WTC11 (cell line): Measurements from ENCODE around the gene NECTIN1.

Experiments
- CDX4 ChIP-seq: fragments of 250-450 bp; sonication (Bioruptor Pico); IDR thresholded peaks from 2 replicates; pipeline ENCODE4 v1.9.0; 2021; ENCODE audit warnings: moderate library complexity, mild to moderate bottlenecking, inconsistent platforms, borderline replicate concordance
- E2F5 ChIP-seq: sonication (generic); formaldehyde crosslinking; IDR thresholded peaks from 2 replicates; pipeline ENCODE4 v1.8.1; 2022; ENCODE audit warnings: mild to moderate bottlenecking, moderate library complexity, missing genetic modification reagents
- RELA ChIP-seq: sonication (generic); formaldehyde crosslinking; IDR thresholded peaks from 2 replicates; pipeline ENCODE4 v1.8.1; 2022; ENCODE audit warnings: missing genetic modification reagents, mild to moderate bottlenecking, borderline replicate concordance
- TCF7 ChIP-seq: sonication (generic); formaldehyde crosslinking; IDR thresholded peaks from 2 replicates; pipeline ENCODE4 v1.8.0; 2022; ENCODE audit warnings: mild to moderate bottlenecking, low read depth, missing genetic modification reagents, moderate library complexity
- USF1 ChIP-seq: sonication (generic); formaldehyde crosslinking; IDR thresholded peaks from 2 replicates; pipeline ENCODE4 v1.8.0; 2022; ENCODE audit warnings: mild to moderate bottlenecking, missing genetic modification reagents
- ZBTB21 ChIP-seq: sonication (generic); formaldehyde crosslinking; IDR thresholded peaks from 2 replicates; pipeline ENCODE4 v1.8.1; 2023; ENCODE audit warnings: mild to moderate bottlenecking, missing genetic modification reagents, borderline replicate concordance
- ZNF281 ChIP-seq: sonication (generic); formaldehyde crosslinking; IDR thresholded peaks from 2 replicates; pipeline ENCODE4 v1.8.0; 2023; ENCODE audit warnings: mild to moderate bottlenecking, missing genetic modification reagents
- TF ChIP-seq, protein P1 (sequence below): fragments of 200-600 bp; IDR thresholded peaks from 2 replicates; pipeline ENCODE4 v1.8.0; 2022; ENCODE audit warnings: antibody characterized with exemption
- TF ChIP-seq, protein P2 (sequence below): sonication (generic); formaldehyde crosslinking; IDR thresholded peaks from 2 replicates; pipeline ENCODE4 v1.8.1; 2023; ENCODE audit warnings: mild to moderate bottlenecking, missing genetic modification reagents, moderate library complexity

GRCh38 chr11:119709638-119710346 lies 19.2 kb downstream of the NECTIN1 start:
- TF ChIP-seq, protein P1, sequence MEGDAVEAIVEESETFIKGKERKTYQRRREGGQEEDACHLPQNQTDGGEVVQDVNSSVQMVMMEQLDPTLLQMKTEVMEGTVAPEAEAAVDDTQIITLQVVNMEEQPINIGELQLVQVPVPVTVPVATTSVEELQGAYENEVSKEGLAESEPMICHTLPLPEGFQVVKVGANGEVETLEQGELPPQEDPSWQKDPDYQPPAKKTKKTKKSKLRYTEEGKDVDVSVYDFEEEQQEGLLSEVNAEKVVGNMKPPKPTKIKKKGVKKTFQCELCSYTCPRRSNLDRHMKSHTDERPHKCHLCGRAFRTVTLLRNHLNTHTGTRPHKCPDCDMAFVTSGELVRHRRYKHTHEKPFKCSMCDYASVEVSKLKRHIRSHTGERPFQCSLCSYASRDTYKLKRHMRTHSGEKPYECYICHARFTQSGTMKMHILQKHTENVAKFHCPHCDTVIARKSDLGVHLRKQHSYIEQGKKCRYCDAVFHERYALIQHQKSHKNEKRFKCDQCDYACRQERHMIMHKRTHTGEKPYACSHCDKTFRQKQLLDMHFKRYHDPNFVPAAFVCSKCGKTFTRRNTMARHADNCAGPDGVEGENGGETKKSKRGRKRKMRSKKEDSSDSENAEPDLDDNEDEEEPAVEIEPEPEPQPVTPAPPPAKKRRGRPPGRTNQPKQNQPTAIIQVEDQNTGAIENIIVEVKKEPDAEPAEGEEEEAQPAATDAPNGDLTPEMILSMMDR: no peak
- TF ChIP-seq USF1 (CRISPR knock-in tag) (no peak), RELA (CRISPR knock-in tag) (no peak), CDX4 (CRISPR knock-in tag) (no peak), TCF7 (CRISPR knock-in tag) (no peak), ZNF281 (CRISPR knock-in tag) (no peak), E2F5 (CRISPR knock-in tag) (no peak), ZBTB21 (CRISPR knock-in tag) (no peak)
- TF ChIP-seq, protein P2, sequence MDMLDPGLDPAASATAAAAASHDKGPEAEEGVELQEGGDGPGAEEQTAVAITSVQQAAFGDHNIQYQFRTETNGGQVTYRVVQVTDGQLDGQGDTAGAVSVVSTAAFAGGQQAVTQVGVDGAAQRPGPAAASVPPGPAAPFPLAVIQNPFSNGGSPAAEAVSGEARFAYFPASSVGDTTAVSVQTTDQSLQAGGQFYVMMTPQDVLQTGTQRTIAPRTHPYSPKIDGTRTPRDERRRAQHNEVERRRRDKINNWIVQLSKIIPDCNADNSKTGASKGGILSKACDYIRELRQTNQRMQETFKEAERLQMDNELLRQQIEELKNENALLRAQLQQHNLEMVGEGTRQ: no peak
